Smooth muscle cell of bladder (primary cell): Measurements from ENCODE around the gene PHTF2. TPM values are rescaled to one million over a fixed set of nuclear protein-coding genes. Genes with fewer than 3 reads are reported as not detected.

Source experiments
- total RNA-seq: library from RNA; depleted of rRNA; stranded (reverse); fragments of >200 nt; gene quantifications from 2 replicates; pipeline ENCODE4 v1.2.3, GENCODE V29; 2014

The PHTF2 gene
- total RNA-seq = 14.8 and 19.4 TPM in 2 replicates

DNA sequence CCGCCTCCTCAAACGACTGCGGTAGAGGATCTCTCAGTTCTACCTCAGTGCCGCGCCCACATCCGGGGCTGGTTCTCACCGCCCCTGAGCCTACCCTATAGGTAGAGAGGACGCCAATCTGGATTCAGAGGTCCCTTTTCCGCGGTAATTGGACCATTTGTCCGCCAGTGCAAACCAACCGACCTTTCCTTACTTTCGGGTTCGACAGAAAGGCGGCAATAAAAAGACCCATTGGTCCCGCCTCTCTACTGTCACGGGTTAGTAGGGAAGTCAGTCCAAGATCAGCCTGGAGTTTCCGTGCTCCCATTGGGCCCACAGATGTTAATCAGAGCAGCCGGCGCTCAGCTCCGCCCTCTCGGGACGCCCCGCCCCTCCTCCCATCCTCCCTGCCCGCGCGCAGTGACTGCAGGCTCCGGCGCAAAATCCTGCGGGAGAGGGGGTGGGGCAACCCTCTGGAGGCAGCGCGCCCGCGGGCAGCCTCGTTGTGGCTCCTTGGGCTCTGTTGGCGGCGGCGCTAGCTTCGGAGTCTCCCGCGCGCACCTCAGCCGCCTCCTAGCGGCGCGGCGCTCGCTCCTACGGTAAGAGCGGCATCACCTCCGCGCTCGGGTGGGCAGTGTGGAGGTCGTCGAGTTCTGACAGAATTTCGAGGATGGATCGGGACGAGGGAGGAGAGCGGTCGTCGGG lies at the start of gene PHTF2, which contains the start of gene TMEM60:
PHTF2 (plus strand) TSS at position 380 of the 684 bp plus-strand sequence.
TMEM60 (minus strand) TSS at position 41 of the 684 bp plus-strand sequence. CDS start 4,061 bp downstream, outside the sequence.

Other genes with a start within 250 kb of the PHTF2 start
- gene RSBN1L, start 102.3 kb upstream of the PHTF2 start, total RNA-seq = 19.9 TPM in 2 replicates
- 14.6 and 20.4 TPM in 2 replicates for gene TMEM60, start 339 bp upstream of the PHTF2 start, total RNA-seq